ENCODE data around the gene ADCY5. TPM values are rescaled to one million over a fixed set of nuclear protein-coding genes. Genes with fewer than 3 reads are reported as not detected.

Gene ADCY5
- total RNA-seq, 1 experiment from 2014 or later: not detected

- no peak for DNase-seq (ENCODE audit: extremely low read depth, low read depth)
Observed at GRCh38 chr3:123331651-123332050, 117.2 kb downstream of the ADCY5 start.

- no peak for DNase-seq (ENCODE audit: extremely low read depth, low read depth)
Observed at GRCh38 chr3:123331006-123331405, 117.9 kb downstream of the ADCY5 start.

GRCh38 chr3:123330441-123330991, 118.4 kb downstream of the ADCY5 start:
- DNase-seq (ENCODE audit: extremely low read depth, low read depth): no peak

- DNase-seq (ENCODE audit: extremely low read depth, low read depth): no peak
Observed at GRCh38 chr3:123329636-123330340, 119.1 kb downstream of the ADCY5 start.

- DNase-seq (ENCODE audit: extremely low read depth, low read depth): peak; percentile 35
Observed at GRCh38 chr3:123328851-123329635, 119.8 kb downstream of the ADCY5 start.

- no peak for DNase-seq (ENCODE audit: extremely low read depth, low read depth)
Observed at GRCh38 chr3:123327956-123328850, 120.7 kb downstream of the ADCY5 start.

- no peak for DNase-seq (ENCODE audit: extremely low read depth, low read depth)
Observed at GRCh38 chr3:123327480-123327879, 121.4 kb downstream of the ADCY5 start.

GRCh38 chr3:123326531-123326930, 122.4 kb downstream of the ADCY5 start:
- no peak for DNase-seq (ENCODE audit: extremely low read depth, low read depth)

GRCh38 chr3:123325766-123326256, 123.1 kb downstream of the ADCY5 start:
- no peak for DNase-seq (ENCODE audit: extremely low read depth, low read depth)

- DNase-seq (ENCODE audit: extremely low read depth, low read depth): no peak
Observed at GRCh38 chr3:123324880-123325765, 123.8 kb downstream of the ADCY5 start.

- no peak for DNase-seq (ENCODE audit: extremely low read depth, low read depth)
Observed at GRCh38 chr3:123323781-123324180, 125.1 kb downstream of the ADCY5 start.

- no peak for DNase-seq (ENCODE audit: extremely low read depth, low read depth)
Observed at GRCh38 chr3:123322866-123323265, 126.0 kb downstream of the ADCY5 start.

- no peak for DNase-seq (ENCODE audit: extremely low read depth, low read depth)
Observed at GRCh38 chr3:123321806-123322205, 127.1 kb downstream of the ADCY5 start.

- no peak for DNase-seq (ENCODE audit: extremely low read depth, low read depth)
Observed at GRCh38 chr3:123320221-123320620, 128.7 kb downstream of the ADCY5 start.

- DNase-seq (ENCODE audit: extremely low read depth, low read depth): no peak
Observed at GRCh38 chr3:123319760-123320159, 129.1 kb downstream of the ADCY5 start.

GRCh38 chr3:123318374-123318773, 130.5 kb downstream of the ADCY5 start:
- no peak for DNase-seq (ENCODE audit: extremely low read depth, low read depth)

- no peak for DNase-seq (ENCODE audit: extremely low read depth, low read depth)
Observed at GRCh38 chr3:123317716-123318115, 131.2 kb downstream of the ADCY5 start.

- DNase-seq (ENCODE audit: extremely low read depth, low read depth): no peak
Observed at GRCh38 chr3:123315271-123315595, 133.7 kb downstream of the ADCY5 start.

GRCh38 chr3:123314359-123315270, 134.3 kb downstream of the ADCY5 start:
- no peak for DNase-seq (ENCODE audit: extremely low read depth, low read depth)

Data from NCI-H460 (cell line).